SK-N-SH (cell line): ENCODE data around the gene DEGS1.

Experiments used
- CTCF ChIP-seq: fragments of 200-600 bp; sonication (generic); IDR thresholded peaks from 2 replicates; pipeline ENCODE4 v1.6.1; 2017; ENCODE audit warnings: antibody characterized with exemption, mild to moderate bottlenecking, moderate library complexity
- EZH2phosphoT487 ChIP-seq: fragments of 200-600 bp; sonication (generic); IDR thresholded peaks from 2 replicates; pipeline ENCODE4 v1.6.1; 2017; ENCODE audit warnings: low read depth, mixed run types, mild to moderate bottlenecking, antibody characterized with exemption, moderate library complexity, borderline replicate concordance
- GABPA ChIP-seq: IDR thresholded peaks from 2 replicates; pipeline ENCODE4 v1.4.0; 2012; ENCODE audit warnings: low read depth, mild to moderate bottlenecking
- JUND ChIP-seq: IDR thresholded peaks from 2 replicates; pipeline ENCODE4 v1.4.0; 2012
- MAX ChIP-seq: IDR thresholded peaks from 2 replicates; pipeline ENCODE4 v1.4.0; 2012; ENCODE audit warnings: low read depth
- RAD21 ChIP-seq: IDR thresholded peaks from 2 replicates; pipeline ENCODE4 v1.6.1; 2012; ENCODE audit warnings: mild to moderate bottlenecking, low read length
- RCOR1 ChIP-seq: fragments of 150-350 bp; IDR thresholded peaks from 2 replicates; pipeline ENCODE4 v1.6.1; 2017; ENCODE audit warnings: antibody characterized with exemption, low read length
- REST ChIP-seq: IDR thresholded peaks from 2 replicates; pipeline ENCODE4 v1.6.1; 2012; ENCODE audit warnings: mild to moderate bottlenecking, low read depth, low read length, moderate library complexity
- SMC3 ChIP-seq: IDR thresholded peaks from 2 replicates; pipeline ENCODE4 v1.6.1; 2012; ENCODE audit warnings: low read depth, low read length, improper control_type of control experiment
- TAF1 ChIP-seq: IDR thresholded peaks from 2 replicates; pipeline ENCODE4 v1.6.1; 2012; ENCODE audit warnings: low read depth, mild to moderate bottlenecking, low read length, moderate library complexity, borderline replicate concordance

- TF ChIP-seq SMC3 (no peak), JUND (no peak), MAX (peak; percentile 57; the same call in 1 of the 2 replicates), REST (no peak), RCOR1 (no peak), CTCF (no peak), RAD21 (no peak), EZH2phosphoT487 (no peak), TAF1 (0 out of 2 replicates have a peak, but pooled peaks have one; percentile 7), GABPA (no peak)
Measured at GRCh38 chr1:224183591-224184312, 712 bp downstream of the DEGS1 start.
